Parathyroid adenoma (tissue), 2 donors: ENCODE measurements around the gene UBN1.

Source experiments
- H2AFZ ChIP-seq: fragments of 300-600 bp; sonication (generic); one replicate; pipeline ENCODE4 v1.7.0; 2017; ENCODE audit warnings: antibody characterized with exemption, mild to moderate bottlenecking
- H3K27ac ChIP-seq: fragments of 300-600 bp; sonication (generic); one replicate; pipeline ENCODE4 v1.7.0; 2017
- H3K27me3 ChIP-seq: fragments of 300-600 bp; sonication (generic); one replicate; pipeline ENCODE4 v1.7.0; 2017; ENCODE audit warnings: low read length; ENCODE audit not compliant: control insufficient read depth, insufficient read depth
- H3K36me3 ChIP-seq: fragments of 300-600 bp; sonication (generic); one replicate; pipeline ENCODE4 v1.7.0; 2017; ENCODE audit warnings: low read length; ENCODE audit not compliant: control insufficient read depth, insufficient read depth
- H3K4me1 ChIP-seq: fragments of 300-600 bp; sonication (generic); one replicate; pipeline ENCODE4 v1.7.0; 2017; ENCODE audit warnings: control low read depth
- H3K4me2 ChIP-seq: fragments of 300-600 bp; sonication (generic); one replicate; pipeline ENCODE4 v1.7.0; 2017; ENCODE audit warnings: low read length
- H3K4me3 ChIP-seq: fragments of 300-600 bp; sonication (generic); one replicate; pipeline ENCODE4 v1.7.0; 2017; ENCODE audit warnings: low read depth, low read length
- H3K79me2 ChIP-seq: fragments of 300-600 bp; sonication (generic); one replicate; pipeline ENCODE4 v1.7.0; 2017; ENCODE audit warnings: control low read depth
- H3K9ac ChIP-seq: fragments of 300-600 bp; sonication (generic); one replicate; pipeline ENCODE4 v1.7.0; 2017; ENCODE audit warnings: mild to moderate bottlenecking
- H3K9me3 ChIP-seq: fragments of 300-600 bp; sonication (generic); one replicate; pipeline ENCODE4 v1.7.0; 2017; ENCODE audit warnings: low read length; ENCODE audit not compliant: control insufficient read depth
- CTCF ChIP-seq: fragments of 300-600 bp; sonication (generic); IDR thresholded peaks from one replicate; pipeline ENCODE4 v1.7.0; 2017; ENCODE audit warnings: antibody characterized with exemption, mild to moderate bottlenecking
- donor health status: primary hyperparathyroidism.

The UBN1 gene

GRCh38 chr16:4904108-4904941 lies 57.0 kb downstream of the UBN1 start:
- Histone ChIP-seq H3K27ac (no peak overlapping the region), H3K9ac (no peak overlapping the region), H2AFZ (no peak overlapping the region), H3K4me3 (no peak overlapping the region), H3K79me2 (no peaks in the 10 kb centered on the region), H3K27me3 (no peaks in the 10 kb centered on the region), H3K9me3 (no peaks in the 10 kb centered on the region), H3K4me2 (no peak overlapping the region), H3K4me1 (no peaks in the 10 kb centered on the region), H3K36me3 (no peaks in the 10 kb centered on the region)
- TF ChIP-seq CTCF, result no peak

- Histone ChIP-seq H3K27ac (no peak overlapping the region), H3K79me2 (no peaks in the 10 kb centered on the region), H3K4me3 (no peak overlapping the region), H2AFZ (no peak overlapping the region), H3K27me3 (no peaks in the 10 kb centered on the region), H3K36me3 (no peaks in the 10 kb centered on the region), H3K9ac (no peak overlapping the region), H3K4me2 (no peak overlapping the region), H3K4me1 (no peaks in the 10 kb centered on the region), H3K9me3 (no peaks in the 10 kb centered on the region)
- TF ChIP-seq CTCF, result no peak
Observed at GRCh38 chr16:4904942-4905615, 57.8 kb downstream of the UBN1 start.

GRCh38 chr16:4908854-4909401 lies 61.6 kb downstream of the UBN1 start:
- Histone ChIP-seq H3K36me3 (no peaks in the 10 kb centered on the region), H3K4me2 (no peak overlapping the region), H3K4me3 (no peak overlapping the region), H3K79me2 (no peaks in the 10 kb centered on the region), H3K9ac (no peak overlapping the region), H2AFZ (no peak overlapping the region), H3K27me3 (no peaks in the 10 kb centered on the region), H3K9me3 (no peaks in the 10 kb centered on the region), H3K27ac (no peak overlapping the region), H3K4me1 (no peaks in the 10 kb centered on the region)
- no peak for TF ChIP-seq CTCF

- Histone ChIP-seq H3K9me3 (no peaks in the 10 kb centered on the region), H3K36me3 (no peaks in the 10 kb centered on the region)
- no peak for TF ChIP-seq CTCF
Observed at GRCh38 chr16:4909825-4910224, 62.5 kb downstream of the UBN1 start.

More at GRCh38 chr16:4909825-4910224, 62.5 kb downstream of the UBN1 start:
- H3K4me2 ChIP-seq, result no peak overlapping the region
- H3K4me1 ChIP-seq, result no peaks in the 10 kb centered on the region
- no peak overlapping the region for H3K4me3 ChIP-seq
- no peaks in the 10 kb centered on the region for H3K79me2 ChIP-seq
- no peak overlapping the region for H3K27ac ChIP-seq
- H3K27me3 ChIP-seq, result no peaks in the 10 kb centered on the region
- H3K9ac ChIP-seq, result no peak overlapping the region
- H2AFZ ChIP-seq, result no peak overlapping the region
